Smooth muscle cell (in vitro differentiated cells): Measurements from ENCODE around the gene APOL3. TPM values are rescaled to one million over a fixed set of nuclear protein-coding genes. Genes with fewer than 3 reads are reported as not detected.
"Not testable (repeated sequence)": the region's sequence is repeated elsewhere in the genome, so short reads cannot be mapped to it uniquely, and the experiment has no call there.

Experiments
- DNase-seq: peaks from one replicate; lab custom pipeline; 2025; ENCODE audit not compliant: unreplicated experiment; lab: John Stamatoyannopoulos, UW
- H2AFZ ChIP-seq: fragments of 200-600 bp; sonication (generic); 2 replicates; pipeline ENCODE4 v1.6.0; 2016; ENCODE audit warnings: antibody characterized with exemption, low read depth, mild to moderate bottlenecking
- H3F3A ChIP-seq: fragments of 200-600 bp; sonication (generic); 2 replicates; pipeline ENCODE4 v1.6.0; 2017; ENCODE audit warnings: antibody characterized with exemption, low read depth
- H3K27ac ChIP-seq: fragments of 200-600 bp; sonication (generic); 2 replicates; pipeline ENCODE4 v1.5.1; 2016; ENCODE audit warnings: low read depth, mild to moderate bottlenecking
- H3K27me3 ChIP-seq: fragments of 200-600 bp; sonication (generic); 2 replicates; pipeline ENCODE4 v1.6.1; 2016; ENCODE audit warnings: low read depth, mild to moderate bottlenecking
- H3K36me3 ChIP-seq: fragments of 200-600 bp; sonication (generic); 2 replicates; pipeline ENCODE4 v1.5.1; 2016; ENCODE audit warnings: low read depth
- H3K4me1 ChIP-seq: fragments of 200-600 bp; sonication (generic); 2 replicates; pipeline ENCODE4 v1.5.1; 2016; ENCODE audit warnings: low read depth
- H3K4me2 ChIP-seq: fragments of 200-600 bp; sonication (generic); 2 replicates; pipeline ENCODE4 v1.6.0; 2016; ENCODE audit warnings: mild to moderate bottlenecking
- H3K4me3 ChIP-seq: fragments of 200-600 bp; sonication (generic); 2 replicates; pipeline ENCODE4 v1.5.1; 2016; ENCODE audit warnings: mild to moderate bottlenecking
- H3K79me2 ChIP-seq: fragments of 200-600 bp; sonication (generic); 2 replicates; pipeline ENCODE4 v1.6.0; 2016; ENCODE audit warnings: low read depth, mild to moderate bottlenecking
- H3K9ac ChIP-seq: fragments of 200-600 bp; sonication (generic); 2 replicates; pipeline ENCODE4 v1.6.0; 2016; ENCODE audit warnings: low read depth
- H3K9me3 ChIP-seq: fragments of 200-600 bp; sonication (generic); replicated peaks from 2 replicates; pipeline ENCODE4 v1.5.1; 2016; ENCODE audit warnings: low read depth
- H4K20me1 ChIP-seq: fragments of 200-600 bp; sonication (generic); 2 replicates; pipeline ENCODE4 v1.6.0; 2016; ENCODE audit warnings: low read depth
- WGBS: methylation state at CpG from one replicate; pipeline ENCODE4 v1.1.7; 2016; ENCODE audit warnings: low lambda C conversion rate; 5-methylcytosine and 5-hydroxymethylcytosine counted together
- polyA plus RNA-seq: library from polyadenylated mRNA; unstranded; fragments of >200 nt; fragmentation: Nextera tagmentation; extraction: Ambion mirVana; gene quantifications from 2 replicates; pipeline ENCODE4 v1.2.1, GENCODE V29; 2016
- total RNA-seq: library from RNA; depleted of rRNA; stranded (reverse); fragments of >200 nt; gene quantifications from 2 replicates; pipeline ENCODE4 v1.2.3, GENCODE V29; 2014
- TF ChIP-seq, protein P1 (sequence below): fragments of 200-600 bp; sonication (generic); IDR thresholded peaks from 2 replicates; pipeline ENCODE4 v1.5.1; 2017; ENCODE audit warnings: borderline replicate concordance, mild to moderate bottlenecking, antibody characterized with exemption; ENCODE audit not compliant: insufficient read depth, poor library complexity, severe bottlenecking

The APOL3 gene
- total and polyA plus RNA-seq, 2 experiments from 2014 or later = 0.24 to 0.40 TPM

DNA sequence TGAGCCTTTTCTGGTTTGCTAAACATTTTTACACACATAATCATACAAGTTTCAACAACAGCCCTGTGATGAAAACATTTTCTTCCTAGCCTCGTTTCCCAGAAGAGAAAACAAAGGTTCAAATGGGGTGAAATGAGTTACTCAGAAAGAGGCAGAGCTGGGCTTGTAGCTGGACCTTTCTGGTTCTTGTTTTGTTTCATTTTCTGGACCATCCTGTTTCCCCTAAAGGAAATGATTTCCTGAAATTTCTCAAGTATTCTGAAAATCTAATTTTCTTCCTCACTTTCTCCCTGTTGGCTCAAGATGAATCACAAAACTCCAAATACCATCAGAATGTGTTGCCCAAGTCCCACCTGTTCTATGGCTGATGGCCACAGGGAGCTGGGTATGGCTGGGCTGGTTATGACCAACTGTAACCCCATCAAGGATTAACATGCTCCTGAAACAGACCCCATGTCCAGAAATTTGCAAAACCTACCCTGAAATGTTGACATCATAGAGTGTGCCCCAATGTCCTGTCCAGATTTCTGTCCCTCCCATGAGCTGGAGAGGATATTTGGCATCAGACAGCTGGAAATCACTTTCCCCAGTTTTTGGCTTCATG, 47.7 kb upstream of the APOL3 start:
- no peak overlapping the region for H3K4me3 ChIP-seq
- no peaks in the 10 kb centered on the region for H3K27me3 ChIP-seq
- no peaks in the 10 kb centered on the region for H3K36me3 ChIP-seq
- WGBS = 68% methylated on average over 1 of the region's 1 CpG
- H3K79me2 ChIP-seq = no peaks in the 10 kb centered on the region
- no peak overlapping the region for H3K27ac ChIP-seq
- no peak for DNase-seq
- no peaks in the 10 kb centered on the region for H3K9me3 ChIP-seq
- no peak overlapping the region for H2AFZ ChIP-seq
- H3K4me1 ChIP-seq = no peaks in the 10 kb centered on the region
- no peak overlapping the region for H3K4me2 ChIP-seq
- no peak overlapping the region for H3K9ac ChIP-seq
- TF ChIP-seq, protein P1, sequence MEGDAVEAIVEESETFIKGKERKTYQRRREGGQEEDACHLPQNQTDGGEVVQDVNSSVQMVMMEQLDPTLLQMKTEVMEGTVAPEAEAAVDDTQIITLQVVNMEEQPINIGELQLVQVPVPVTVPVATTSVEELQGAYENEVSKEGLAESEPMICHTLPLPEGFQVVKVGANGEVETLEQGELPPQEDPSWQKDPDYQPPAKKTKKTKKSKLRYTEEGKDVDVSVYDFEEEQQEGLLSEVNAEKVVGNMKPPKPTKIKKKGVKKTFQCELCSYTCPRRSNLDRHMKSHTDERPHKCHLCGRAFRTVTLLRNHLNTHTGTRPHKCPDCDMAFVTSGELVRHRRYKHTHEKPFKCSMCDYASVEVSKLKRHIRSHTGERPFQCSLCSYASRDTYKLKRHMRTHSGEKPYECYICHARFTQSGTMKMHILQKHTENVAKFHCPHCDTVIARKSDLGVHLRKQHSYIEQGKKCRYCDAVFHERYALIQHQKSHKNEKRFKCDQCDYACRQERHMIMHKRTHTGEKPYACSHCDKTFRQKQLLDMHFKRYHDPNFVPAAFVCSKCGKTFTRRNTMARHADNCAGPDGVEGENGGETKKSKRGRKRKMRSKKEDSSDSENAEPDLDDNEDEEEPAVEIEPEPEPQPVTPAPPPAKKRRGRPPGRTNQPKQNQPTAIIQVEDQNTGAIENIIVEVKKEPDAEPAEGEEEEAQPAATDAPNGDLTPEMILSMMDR = no peak
- no peaks in the 10 kb centered on the region for H3F3A ChIP-seq
- no peaks in the 10 kb centered on the region for H4K20me1 ChIP-seq

GRCh38 chr22:36206255-36206654, 45.7 kb upstream of the APOL3 start:
- Histone ChIP-seq H3K9ac (no peak overlapping the region), H3F3A (no peaks in the 10 kb centered on the region), H3K27ac (no peak overlapping the region), H3K27me3 (no peaks in the 10 kb centered on the region), H2AFZ (no peak overlapping the region), H3K36me3 (no peaks in the 10 kb centered on the region), H3K4me1 (peaks cover 4% of the 10 kb centered on the region), H3K4me2 (no peak overlapping the region), H4K20me1 (no peaks in the 10 kb centered on the region), H3K9me3 (no peaks in the 10 kb centered on the region), H3K79me2 (no peaks in the 10 kb centered on the region), H3K4me3 (no peak overlapping the region)
- WGBS = 95% methylated on average over 1 of the region's 1 CpG
- TF ChIP-seq, protein P1 = no peak
- no peak for DNase-seq

GRCh38 chr22:36205573-36205972, 45.0 kb upstream of the APOL3 start:
- H3K27ac ChIP-seq, H3K27me3 ChIP-seq, H3F3A ChIP-seq, H3K79me2 ChIP-seq, H3K36me3 ChIP-seq, H3K4me2 ChIP-seq, H4K20me1 ChIP-seq, H3K4me1 ChIP-seq, H3K9me3 ChIP-seq, H3K9ac ChIP-seq, H2AFZ ChIP-seq, H3K4me3 ChIP-seq, DNase-seq: not testable (repeated sequence)
- 95% methylated on average over 5 of the region's 5 CpGs for WGBS

DNA sequence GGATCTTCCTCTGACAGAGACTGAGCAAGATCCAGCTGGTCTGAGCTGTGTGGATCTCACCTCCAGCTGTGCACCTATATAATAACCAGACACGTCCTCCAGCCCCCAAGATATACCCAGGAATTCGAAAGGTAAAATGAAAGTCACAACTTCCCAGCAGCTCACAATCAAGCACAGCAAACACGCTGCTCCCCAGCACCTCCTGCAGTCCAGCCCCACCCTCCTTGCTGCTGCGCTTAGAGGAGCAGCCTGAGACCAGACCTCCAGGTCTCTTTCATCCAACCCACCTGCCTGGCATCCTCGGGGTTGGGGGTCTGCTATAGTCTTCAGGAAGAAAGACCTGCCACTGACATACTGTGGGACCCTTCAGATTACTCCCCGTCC, 44.1 kb upstream of the APOL3 start:
- no peaks in the 10 kb centered on the region for H3K79me2 ChIP-seq
- no peaks in the 10 kb centered on the region for H3K36me3 ChIP-seq
- no peak overlapping the region for H3K4me3 ChIP-seq
- H4K20me1 ChIP-seq = no peaks in the 10 kb centered on the region
- 86% methylated on average over 6 of the region's 6 CpGs for WGBS
- H3K4me2 ChIP-seq = no peak overlapping the region
- TF ChIP-seq, protein P1 = no peak
- H3F3A ChIP-seq = no peaks in the 10 kb centered on the region
- DNase-seq = no peak
- H2AFZ ChIP-seq = no peak overlapping the region
- no peaks in the 10 kb centered on the region for H3K9me3 ChIP-seq
- H3K9ac ChIP-seq = no peak overlapping the region
- H3K27me3 ChIP-seq = no peaks in the 10 kb centered on the region
- H3K4me1 ChIP-seq = peaks cover 4% of the 10 kb centered on the region
- no peak overlapping the region for H3K27ac ChIP-seq
